22Rv1 (cell line): ENCODE results near the gene SPATA31D4.

Experiments used
- H3K27ac ChIP-seq: fragments of 450-650 bp; 2 replicates; pipeline ENCODE4 v1.5.1; 2017
- ZFX ChIP-seq: fragments of 450-650 bp; IDR thresholded peaks from 2 replicates; pipeline ENCODE4 v1.6.1; 2017; ENCODE audit warnings: antibody characterized with exemption, borderline replicate concordance
- TF ChIP-seq, protein P1 (sequence below): fragments of 450-650 bp; IDR thresholded peaks from 2 replicates; pipeline ENCODE4 v1.5.1; 2017; ENCODE audit warnings: mild to moderate bottlenecking

The SPATA31D4 gene

DNA sequence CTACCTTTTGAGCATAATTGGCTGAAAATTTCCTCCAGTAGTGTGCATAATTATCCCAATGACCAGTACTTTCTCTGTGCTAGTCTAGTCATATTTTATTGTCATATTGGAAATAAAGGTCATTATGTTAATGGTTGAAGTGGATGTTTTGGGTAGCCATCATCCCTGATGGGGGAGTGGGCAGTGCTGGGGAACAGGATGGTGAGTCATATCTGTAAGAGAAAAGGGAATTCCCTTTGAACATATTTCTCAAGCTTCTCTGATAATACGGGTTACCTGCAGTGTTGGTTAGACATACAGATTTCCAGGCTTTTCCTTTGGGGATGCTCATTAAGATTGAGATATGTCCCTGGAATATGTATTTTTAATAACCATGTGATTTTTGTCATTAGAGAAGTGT is 33.3 kb upstream of the SPATA31D4 start:
- TF ChIP-seq, protein P1, sequence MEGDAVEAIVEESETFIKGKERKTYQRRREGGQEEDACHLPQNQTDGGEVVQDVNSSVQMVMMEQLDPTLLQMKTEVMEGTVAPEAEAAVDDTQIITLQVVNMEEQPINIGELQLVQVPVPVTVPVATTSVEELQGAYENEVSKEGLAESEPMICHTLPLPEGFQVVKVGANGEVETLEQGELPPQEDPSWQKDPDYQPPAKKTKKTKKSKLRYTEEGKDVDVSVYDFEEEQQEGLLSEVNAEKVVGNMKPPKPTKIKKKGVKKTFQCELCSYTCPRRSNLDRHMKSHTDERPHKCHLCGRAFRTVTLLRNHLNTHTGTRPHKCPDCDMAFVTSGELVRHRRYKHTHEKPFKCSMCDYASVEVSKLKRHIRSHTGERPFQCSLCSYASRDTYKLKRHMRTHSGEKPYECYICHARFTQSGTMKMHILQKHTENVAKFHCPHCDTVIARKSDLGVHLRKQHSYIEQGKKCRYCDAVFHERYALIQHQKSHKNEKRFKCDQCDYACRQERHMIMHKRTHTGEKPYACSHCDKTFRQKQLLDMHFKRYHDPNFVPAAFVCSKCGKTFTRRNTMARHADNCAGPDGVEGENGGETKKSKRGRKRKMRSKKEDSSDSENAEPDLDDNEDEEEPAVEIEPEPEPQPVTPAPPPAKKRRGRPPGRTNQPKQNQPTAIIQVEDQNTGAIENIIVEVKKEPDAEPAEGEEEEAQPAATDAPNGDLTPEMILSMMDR, result no peak
- no peak for TF ChIP-seq ZFX
- H3K27ac ChIP-seq, result no peak overlapping the region

DNA sequence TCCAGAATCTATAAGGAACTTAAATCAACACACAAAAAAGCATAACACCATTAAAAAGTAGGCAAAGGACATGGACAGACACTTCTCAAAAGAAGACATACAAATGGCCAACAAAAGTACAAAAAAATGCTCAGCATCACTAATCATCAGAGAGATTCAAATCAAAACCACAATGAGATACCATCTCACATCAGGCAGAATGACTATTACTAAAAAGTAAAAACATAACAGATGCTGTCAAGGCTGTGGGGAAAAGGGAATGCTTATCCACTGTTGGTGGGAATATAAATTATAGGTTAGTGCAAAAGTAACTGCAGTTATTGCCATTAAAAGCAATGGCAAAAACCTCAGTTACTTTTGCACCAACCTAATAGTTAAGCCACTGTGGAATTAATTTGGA is 32.2 kb upstream of the SPATA31D4 start:
- TF ChIP-seq ZFX, result no peak
- TF ChIP-seq, protein P1, result no peak
- no peak overlapping the region for H3K27ac ChIP-seq

DNA sequence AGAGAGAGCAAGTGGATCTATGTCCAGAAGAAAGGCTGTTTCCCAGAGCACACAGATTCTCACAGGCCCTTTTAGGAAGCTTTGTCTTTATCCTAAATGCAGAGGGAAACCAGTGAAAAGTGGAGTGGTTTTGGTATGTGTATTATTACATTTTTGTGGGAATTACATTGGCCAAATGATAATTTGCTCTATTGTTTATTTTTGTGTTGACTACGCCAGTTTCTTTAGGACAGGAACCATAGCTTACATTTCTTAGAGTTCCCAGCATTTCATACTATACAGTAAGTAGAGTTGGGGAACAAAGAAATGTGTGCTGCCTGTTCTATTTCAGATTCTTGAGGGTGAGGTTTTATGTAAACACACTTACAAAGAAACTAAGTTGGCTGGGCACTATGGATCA is 29.4 kb upstream of the SPATA31D4 start:
- no peak overlapping the region for H3K27ac ChIP-seq
- no peak for TF ChIP-seq ZFX
- TF ChIP-seq, protein P1, result no peak

DNA sequence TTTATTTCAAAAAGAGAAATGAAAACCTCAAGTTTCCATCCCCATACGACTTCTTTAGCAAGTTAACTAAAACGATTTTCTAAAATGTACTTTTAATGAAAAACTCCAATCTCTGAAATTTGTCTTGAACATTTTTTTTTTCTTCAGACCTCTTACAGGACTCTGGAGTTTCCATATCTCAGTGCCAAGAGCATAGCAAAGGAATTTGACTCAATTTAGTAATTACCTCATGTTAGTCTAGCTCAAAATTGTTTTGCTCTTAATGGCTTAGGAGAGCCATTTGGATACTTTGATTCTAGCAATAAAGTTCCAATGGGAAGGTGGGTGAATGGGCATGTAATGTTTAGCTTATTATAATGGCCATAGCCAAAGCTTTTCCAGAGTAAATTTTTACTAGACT is 26.0 kb upstream of the SPATA31D4 start:
- no peak overlapping the region for H3K27ac ChIP-seq
- TF ChIP-seq, protein P1, result no peak
- TF ChIP-seq ZFX, result no peak

DNA sequence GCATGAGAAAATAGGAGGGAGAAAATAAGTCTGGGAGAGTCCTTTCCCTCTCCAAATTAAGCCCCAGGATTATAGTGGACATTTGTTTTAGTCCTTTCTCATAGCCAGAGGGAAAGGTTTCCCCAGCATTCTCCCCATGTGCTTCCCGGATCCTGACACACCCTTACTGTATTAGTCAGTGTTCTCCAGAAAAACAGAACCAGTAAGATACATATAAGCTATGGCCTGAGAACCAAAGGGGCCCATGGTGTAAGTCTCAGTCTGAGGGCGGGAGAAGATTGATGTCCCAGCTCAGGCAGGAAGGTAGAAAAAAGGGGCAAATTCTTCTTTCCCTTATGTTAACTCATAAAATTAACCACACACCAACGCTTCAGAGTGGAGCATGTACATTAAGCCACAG is 25.6 kb upstream of the SPATA31D4 start:
- no peak overlapping the region for H3K27ac ChIP-seq
- no peak for TF ChIP-seq ZFX
- TF ChIP-seq, protein P1, result no peak

DNA sequence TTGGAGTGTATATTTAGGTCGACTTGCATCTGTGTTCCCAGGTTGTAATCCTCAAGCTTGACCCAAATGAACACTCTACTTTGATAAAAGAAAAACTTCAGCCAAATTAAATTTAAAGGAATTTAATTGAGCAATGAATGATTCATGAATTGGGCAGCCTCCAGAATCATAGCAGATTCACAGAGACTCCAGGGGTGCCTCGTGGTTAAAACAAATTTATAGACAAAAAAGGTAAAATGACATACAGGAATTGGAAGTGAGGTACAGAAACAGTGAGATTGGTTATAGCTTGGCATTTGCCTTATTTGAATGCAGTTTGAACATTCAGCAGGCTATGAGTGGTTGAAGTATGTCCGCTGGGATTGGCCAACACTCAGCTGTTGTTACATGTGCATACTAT is 21.6 kb upstream of the SPATA31D4 start:
- TF ChIP-seq ZFX, result no peak
- TF ChIP-seq, protein P1, result no peak
- no peak overlapping the region for H3K27ac ChIP-seq

DNA sequence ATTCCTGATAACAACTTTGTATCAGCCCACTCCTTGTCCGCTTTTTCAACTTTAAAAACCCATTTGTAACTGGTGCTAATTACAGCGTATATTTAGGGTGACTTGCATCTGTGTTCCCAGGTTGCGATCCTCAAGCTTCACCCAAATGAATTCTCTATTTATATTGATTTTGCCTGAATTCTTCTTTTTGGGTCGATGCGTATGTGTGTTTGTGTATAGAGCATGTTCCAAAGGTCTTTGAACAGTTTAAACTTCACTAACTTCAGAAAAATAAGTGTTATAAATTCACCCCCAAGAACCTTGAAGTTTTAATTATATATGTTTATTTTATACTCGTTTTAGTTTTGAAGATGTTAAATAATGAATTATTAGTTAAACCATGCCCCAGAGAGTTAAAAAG is 16.1 kb upstream of the SPATA31D4 start:
- no peak for TF ChIP-seq ZFX
- TF ChIP-seq, protein P1, result no peak
- no peak overlapping the region for H3K27ac ChIP-seq
